K562 (cell line): ENCODE data around the gene SPATS2.

Experiments
- EP300 ChIP-seq: IDR thresholded peaks from 2 replicates; pipeline ENCODE4 v1.6.1; 2012; ENCODE audit warnings: low read length, improper control_type of control experiment
- HDAC8 ChIP-seq: fragments of 450-650 bp; IDR thresholded peaks from 2 replicates; pipeline ENCODE4 v1.6.1; 2016; ENCODE audit warnings: mild to moderate bottlenecking, missing genetic modification characterization, moderate library complexity, missing compliant biosample characterization
- HDGF ChIP-seq: fragments of 450-650 bp; IDR thresholded peaks from 2 replicates; pipeline ENCODE4 v1.6.1; 2016
- LEF1 ChIP-seq: fragments of 450-650 bp; IDR thresholded peaks from 2 replicates; pipeline ENCODE4 v1.6.1; 2016; ENCODE audit warnings: mild to moderate bottlenecking
- MAX ChIP-seq: sonication (generic); formaldehyde crosslinking; IDR thresholded peaks from 2 replicates; pipeline ENCODE4 v1.9.0; 2022; ENCODE audit warnings: mild to moderate bottlenecking, missing genetic modification reagents
- MYC ChIP-seq, 2 experiments: fragments of 250-450 bp in 1 of 2; sonication (Bioruptor Pico) in 1 of 2; IDR thresholded peaks; 2 replicates each; pipeline versions ENCODE4 v1.5.1 to v1.6.1; 2012 to 2021; ENCODE audit warnings: low read depth in 2 of 2, borderline replicate concordance in 1 of 2, improper control_type of control experiment in 1 of 2, low read length in 1 of 2, mild to moderate bottlenecking in 1 of 2, moderate library complexity in 1 of 2
- SMARCA4 ChIP-seq: fragments of 450-650 bp; IDR thresholded peaks from 2 replicates; pipeline ENCODE4 v1.6.1; 2016
- TAF1 ChIP-seq: IDR thresholded peaks from 2 replicates; pipeline ENCODE4 v1.6.1; 2011; ENCODE audit warnings: mild to moderate bottlenecking, low read length, moderate library complexity; ENCODE audit not compliant: insufficient read depth, control insufficient read depth, severe bottlenecking; ENCODE audit errors: extremely low read depth
- ZBTB7A ChIP-seq: IDR thresholded peaks from 2 replicates; pipeline ENCODE4 v1.6.1; 2011; ENCODE audit warnings: low read depth, mild to moderate bottlenecking, low read length, moderate library complexity, borderline replicate concordance; ENCODE audit not compliant: control insufficient read depth
- ZNF253 ChIP-seq: fragments of 250-450 bp; sonication (Bioruptor Pico); conservative IDR thresholded peaks from 2 replicates; pipeline ENCODE4 v1.6.1; 2021; ENCODE audit warnings: mild to moderate bottlenecking
- ZNF717 ChIP-seq: fragments of 250-450 bp; sonication (Bioruptor Pico); IDR thresholded peaks from 2 replicates; pipeline ENCODE4 v1.5.0; 2021
- TF ChIP-seq, protein P1 (sequence below), 2 experiments: fragments of 450-650 bp; formaldehyde crosslinking in 1 of 2; IDR thresholded peaks; 2 replicates each; pipeline versions ENCODE4 v1.4.0 to v1.6.1; 2014 to 2020; ENCODE audit warnings: mild to moderate bottlenecking in 2 of 2, borderline replicate concordance in 1 of 2, low read depth in 1 of 2
- TF ChIP-seq, protein P2 (sequence below): sonication (generic); formaldehyde crosslinking; IDR thresholded peaks from 2 replicates; pipeline ENCODE4 v1.8.1; 2022; ENCODE audit warnings: missing genetic modification reagents
- TF ChIP-seq, protein P3 (sequence below), 2 experiments: fragments of 450-650 bp; conservative IDR thresholded peaks; 2 replicates each; pipeline ENCODE4 v1.6.1; 2017; ENCODE audit warnings: mild to moderate bottlenecking in 2 of 2, moderate library complexity in 2 of 2

GRCh38 chr12:49537231-49537751 lies 170.0 kb downstream of the SPATS2 start:
- TF ChIP-seq LEF1 = no peak
- TF ChIP-seq SMARCA4 = no peak
- TF ChIP-seq HDAC8 (tag) = no peak
- no peak for TF ChIP-seq MYC (IDR thresholded peaks at IDR 0.05; ENCODE audit: low read depth, low read length)
- no peak for TF ChIP-seq MYC (CRISPR knock-in tag; IDR thresholded peaks at IDR 0.05; ENCODE audit: borderline replicate concordance, low read depth)
- no peak for TF ChIP-seq ZNF253
- TF ChIP-seq HDGF = no peak
- TF ChIP-seq ZBTB7A = no peak
- TF ChIP-seq TAF1 = no peak
- no peak for TF ChIP-seq ZNF717 (CRISPR knock-in tag)
- TF ChIP-seq, protein P1, sequence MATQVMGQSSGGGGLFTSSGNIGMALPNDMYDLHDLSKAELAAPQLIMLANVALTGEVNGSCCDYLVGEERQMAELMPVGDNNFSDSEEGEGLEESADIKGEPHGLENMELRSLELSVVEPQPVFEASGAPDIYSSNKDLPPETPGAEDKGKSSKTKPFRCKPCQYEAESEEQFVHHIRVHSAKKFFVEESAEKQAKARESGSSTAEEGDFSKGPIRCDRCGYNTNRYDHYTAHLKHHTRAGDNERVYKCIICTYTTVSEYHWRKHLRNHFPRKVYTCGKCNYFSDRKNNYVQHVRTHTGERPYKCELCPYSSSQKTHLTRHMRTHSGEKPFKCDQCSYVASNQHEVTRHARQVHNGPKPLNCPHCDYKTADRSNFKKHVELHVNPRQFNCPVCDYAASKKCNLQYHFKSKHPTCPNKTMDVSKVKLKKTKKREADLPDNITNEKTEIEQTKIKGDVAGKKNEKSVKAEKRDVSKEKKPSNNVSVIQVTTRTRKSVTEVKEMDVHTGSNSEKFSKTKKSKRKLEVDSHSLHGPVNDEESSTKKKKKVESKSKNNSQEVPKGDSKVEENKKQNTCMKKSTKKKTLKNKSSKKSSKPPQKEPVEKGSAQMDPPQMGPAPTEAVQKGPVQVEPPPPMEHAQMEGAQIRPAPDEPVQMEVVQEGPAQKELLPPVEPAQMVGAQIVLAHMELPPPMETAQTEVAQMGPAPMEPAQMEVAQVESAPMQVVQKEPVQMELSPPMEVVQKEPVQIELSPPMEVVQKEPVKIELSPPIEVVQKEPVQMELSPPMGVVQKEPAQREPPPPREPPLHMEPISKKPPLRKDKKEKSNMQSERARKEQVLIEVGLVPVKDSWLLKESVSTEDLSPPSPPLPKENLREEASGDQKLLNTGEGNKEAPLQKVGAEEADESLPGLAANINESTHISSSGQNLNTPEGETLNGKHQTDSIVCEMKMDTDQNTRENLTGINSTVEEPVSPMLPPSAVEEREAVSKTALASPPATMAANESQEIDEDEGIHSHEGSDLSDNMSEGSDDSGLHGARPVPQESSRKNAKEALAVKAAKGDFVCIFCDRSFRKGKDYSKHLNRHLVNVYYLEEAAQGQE (IDR thresholded peaks at IDR 0.05; ENCODE audit: borderline replicate concordance) = no peak
- TF ChIP-seq, protein P1 (CRISPR knock-in tag; IDR thresholded peaks at IDR 0.05; ENCODE audit: low read depth) = no peak
- TF ChIP-seq, protein P2, sequence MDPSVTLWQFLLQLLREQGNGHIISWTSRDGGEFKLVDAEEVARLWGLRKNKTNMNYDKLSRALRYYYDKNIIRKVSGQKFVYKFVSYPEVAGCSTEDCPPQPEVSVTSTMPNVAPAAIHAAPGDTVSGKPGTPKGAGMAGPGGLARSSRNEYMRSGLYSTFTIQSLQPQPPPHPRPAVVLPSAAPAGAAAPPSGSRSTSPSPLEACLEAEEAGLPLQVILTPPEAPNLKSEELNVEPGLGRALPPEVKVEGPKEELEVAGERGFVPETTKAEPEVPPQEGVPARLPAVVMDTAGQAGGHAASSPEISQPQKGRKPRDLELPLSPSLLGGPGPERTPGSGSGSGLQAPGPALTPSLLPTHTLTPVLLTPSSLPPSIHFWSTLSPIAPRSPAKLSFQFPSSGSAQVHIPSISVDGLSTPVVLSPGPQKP (CRISPR knock-in tag) = no peak
- TF ChIP-seq MAX = no peak
- no peak for TF ChIP-seq EP300
- TF ChIP-seq, protein P3, sequence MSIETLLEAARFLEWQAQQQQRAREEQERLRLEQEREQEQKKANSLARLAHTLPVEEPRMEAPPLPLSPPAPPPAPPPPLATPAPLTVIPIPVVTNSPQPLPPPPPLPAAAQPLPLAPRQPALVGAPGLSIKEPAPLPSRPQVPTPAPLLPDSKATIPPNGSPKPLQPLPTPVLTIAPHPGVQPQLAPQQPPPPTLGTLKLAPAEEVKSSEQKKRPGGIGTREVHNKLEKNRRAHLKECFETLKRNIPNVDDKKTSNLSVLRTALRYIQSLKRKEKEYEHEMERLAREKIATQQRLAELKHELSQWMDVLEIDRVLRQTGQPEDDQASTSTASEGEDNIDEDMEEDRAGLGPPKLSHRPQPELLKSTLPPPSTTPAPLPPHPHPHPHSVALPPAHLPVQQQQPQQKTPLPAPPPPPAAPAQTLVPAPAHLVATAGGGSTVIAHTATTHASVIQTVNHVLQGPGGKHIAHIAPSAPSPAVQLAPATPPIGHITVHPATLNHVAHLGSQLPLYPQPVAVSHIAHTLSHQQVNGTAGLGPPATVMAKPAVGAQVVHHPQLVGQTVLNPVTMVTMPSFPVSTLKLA (conservative IDR thresholded peaks at IDR 0.05) = no peak
